Upper lobe of left lung (tissue), 4 donors: ENCODE results near the gene GFOD2.

Experiments used
- CTCF ChIP-seq, 6 experiments: fragments of 450-650 bp in 4 of 6; fragments of 200-600 bp in 2 of 6; sonication (generic) in 2 of 6; IDR thresholded peaks; one replicate each; pipeline ENCODE4 v1.5.1; 2016 to 2019; ENCODE audit warnings: antibody characterized with exemption in 6 of 6
- EP300 ChIP-seq, 4 donors: sonication (generic); formaldehyde crosslinking; IDR thresholded peaks; one replicate each; pipeline ENCODE4 v1.5.1; 2017; ENCODE audit warnings: antibody characterized with exemption in 4 of 4, control low read depth in 2 of 4
- POLR2A ChIP-seq, 4 donors: fragments of 450-650 bp; IDR thresholded peaks; one replicate each; pipeline ENCODE4 v1.5.1; 2016 to 2017; ENCODE audit warnings: antibody characterized with exemption in 4 of 4, mild to moderate bottlenecking in 2 of 4
- POLR2AphosphoS5 ChIP-seq, 2 donors: sonication (generic); formaldehyde crosslinking; IDR thresholded peaks; one replicate each; pipeline ENCODE4 v1.5.1; 2017; ENCODE audit warnings: antibody characterized with exemption in 2 of 2

GRCh38 chr16:67746846-67747245 is 27.7 kb upstream of the GFOD2 start:
- TF ChIP-seq CTCF (IDR thresholded peaks at IDR 0.05) (no peak), POLR2A (IDR thresholded peaks at IDR 0.05) (no peak), POLR2AphosphoS5 (IDR thresholded peaks at IDR 0.05) (no peak), EP300 (IDR thresholded peaks at IDR 0.05) (no peak)
